MM.1S (cell line): ENCODE results near the gene AARS2.

Source experiments
- DNase-seq: peaks from one replicate; pipeline ENCODE4 v3.0.0-alpha.2; 2015
- H2AFZ ChIP-seq: fragments of 300-600 bp; sonication (generic); 2 replicates; pipeline ENCODE4 v1.6.0; 2016; ENCODE audit warnings: antibody characterized with exemption, low read length
- H3F3A ChIP-seq: fragments of 300-600 bp; sonication (generic); 2 replicates; pipeline ENCODE4 v1.6.1; 2016; ENCODE audit warnings: mild to moderate bottlenecking, antibody characterized with exemption, low read length, moderate library complexity, mixed read lengths; ENCODE audit not compliant: insufficient read depth
- H3K27ac ChIP-seq: fragments of 300-600 bp; sonication (generic); 2 replicates; pipeline ENCODE4 v1.5.1; 2016; ENCODE audit warnings: mild to moderate bottlenecking, low read length
- H3K27me3 ChIP-seq: fragments of 300-600 bp; sonication (generic); replicated peaks from 2 replicates; pipeline ENCODE4 v1.6.0; 2016; ENCODE audit warnings: low read length; ENCODE audit not compliant: insufficient read depth
- H3K36me3 ChIP-seq: fragments of 300-600 bp; sonication (generic); replicated peaks from 2 replicates; pipeline ENCODE4 v1.6.1; 2016; ENCODE audit warnings: mild to moderate bottlenecking, low read length, mixed read lengths; ENCODE audit not compliant: insufficient read depth
- H3K4me1 ChIP-seq: fragments of 300-600 bp; sonication (generic); 2 replicates; pipeline ENCODE4 v1.6.1; 2016; ENCODE audit warnings: low read length, mixed read lengths
- H3K4me2 ChIP-seq: fragments of 300-600 bp; sonication (generic); 2 replicates; pipeline ENCODE4 v1.6.0; 2016; ENCODE audit warnings: low read depth, low read length
- H3K4me3 ChIP-seq: fragments of 300-600 bp; sonication (generic); 2 replicates; pipeline ENCODE4 v1.5.1; 2016; ENCODE audit warnings: low read length, mixed read lengths
- H3K79me2 ChIP-seq: fragments of 300-600 bp; sonication (generic); 2 replicates; pipeline ENCODE4 v1.6.1; 2016; ENCODE audit warnings: mixed run types, low read length, mixed read lengths
- H3K9ac ChIP-seq: fragments of 300-600 bp; sonication (generic); 2 replicates; pipeline ENCODE4 v1.6.1; 2016; ENCODE audit warnings: low read length, mixed read lengths
- H3K9me2 ChIP-seq: fragments of 300-600 bp; sonication (generic); replicated peaks from 2 replicates; pipeline ENCODE4 v1.6.1; 2016; ENCODE audit warnings: mild to moderate bottlenecking, low read length, mixed read lengths; ENCODE audit not compliant: insufficient read depth
- H3K9me3 ChIP-seq: fragments of 300-600 bp; sonication (generic); replicated peaks from 2 replicates; pipeline ENCODE4 v1.6.1; 2016; ENCODE audit warnings: mild to moderate bottlenecking, low read length, mixed read lengths; ENCODE audit not compliant: insufficient read depth
- H4K20me1 ChIP-seq: fragments of 300-600 bp; sonication (generic); 2 replicates; pipeline ENCODE4 v1.6.1; 2016; ENCODE audit warnings: mild to moderate bottlenecking, low read length, moderate library complexity, mixed read lengths; ENCODE audit not compliant: insufficient read depth
- EZH2 ChIP-seq: fragments of 300-600 bp; sonication (generic); optimal IDR thresholded peaks from 2 replicates; pipeline ENCODE3; 2017; ENCODE audit warnings: low read depth, mild to moderate bottlenecking, antibody characterized with exemption, low read length, mixed read lengths
- EZH2phosphoT487 ChIP-seq: fragments of 300-600 bp; sonication (generic); IDR thresholded peaks from 2 replicates; pipeline ENCODE4 v1.6.1; 2018; ENCODE audit warnings: antibody characterized with exemption, low read length
- TF ChIP-seq, protein P1 (sequence below): fragments of 300-600 bp; sonication (generic); IDR thresholded peaks from 2 replicates; pipeline ENCODE4 v1.5.1; 2016; ENCODE audit warnings: antibody characterized with exemption, low read length, mixed read lengths

Gene AARS2

DNA sequence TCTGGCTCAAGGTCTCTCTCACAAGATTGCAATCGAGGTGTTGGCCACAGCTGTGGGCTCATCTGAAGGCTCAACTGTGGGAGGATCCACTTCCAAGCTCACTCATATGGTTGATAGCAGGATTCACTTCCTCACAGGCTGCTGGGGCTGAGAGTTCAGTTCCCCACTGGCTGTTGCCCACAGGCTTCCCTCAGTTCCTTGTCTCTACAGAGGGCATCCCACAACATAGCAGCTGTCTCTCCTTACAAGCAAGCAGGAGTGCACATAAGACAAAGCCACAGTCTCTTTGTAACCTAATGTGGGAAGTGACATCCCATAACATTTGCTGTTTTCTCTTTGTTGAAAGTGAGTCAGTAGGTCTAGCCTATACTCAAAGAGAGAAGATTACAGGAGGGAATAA, 43.3 kb upstream of the AARS2 start:
- Histone ChIP-seq H3K4me3 (no peak overlapping the region), H2AFZ (no peak overlapping the region), H3K9me3 (no peaks in the 10 kb centered on the region), H3K27ac (no peak overlapping the region), H3K27me3 (no peaks in the 10 kb centered on the region), H4K20me1 (no peaks in the 10 kb centered on the region), H3F3A (no peaks in the 10 kb centered on the region), H3K9me2 (no peaks in the 10 kb centered on the region), H3K36me3 (no peaks in the 10 kb centered on the region), H3K4me1 (no peaks in the 10 kb centered on the region), H3K9ac (no peak overlapping the region), H3K4me2 (no peak overlapping the region), H3K79me2 (no peaks in the 10 kb centered on the region)
- DNase-seq, result no peak
- TF ChIP-seq, protein P1, sequence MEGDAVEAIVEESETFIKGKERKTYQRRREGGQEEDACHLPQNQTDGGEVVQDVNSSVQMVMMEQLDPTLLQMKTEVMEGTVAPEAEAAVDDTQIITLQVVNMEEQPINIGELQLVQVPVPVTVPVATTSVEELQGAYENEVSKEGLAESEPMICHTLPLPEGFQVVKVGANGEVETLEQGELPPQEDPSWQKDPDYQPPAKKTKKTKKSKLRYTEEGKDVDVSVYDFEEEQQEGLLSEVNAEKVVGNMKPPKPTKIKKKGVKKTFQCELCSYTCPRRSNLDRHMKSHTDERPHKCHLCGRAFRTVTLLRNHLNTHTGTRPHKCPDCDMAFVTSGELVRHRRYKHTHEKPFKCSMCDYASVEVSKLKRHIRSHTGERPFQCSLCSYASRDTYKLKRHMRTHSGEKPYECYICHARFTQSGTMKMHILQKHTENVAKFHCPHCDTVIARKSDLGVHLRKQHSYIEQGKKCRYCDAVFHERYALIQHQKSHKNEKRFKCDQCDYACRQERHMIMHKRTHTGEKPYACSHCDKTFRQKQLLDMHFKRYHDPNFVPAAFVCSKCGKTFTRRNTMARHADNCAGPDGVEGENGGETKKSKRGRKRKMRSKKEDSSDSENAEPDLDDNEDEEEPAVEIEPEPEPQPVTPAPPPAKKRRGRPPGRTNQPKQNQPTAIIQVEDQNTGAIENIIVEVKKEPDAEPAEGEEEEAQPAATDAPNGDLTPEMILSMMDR, result no peak
- no peak for TF ChIP-seq EZH2
- TF ChIP-seq EZH2phosphoT487, result no peak

DNA sequence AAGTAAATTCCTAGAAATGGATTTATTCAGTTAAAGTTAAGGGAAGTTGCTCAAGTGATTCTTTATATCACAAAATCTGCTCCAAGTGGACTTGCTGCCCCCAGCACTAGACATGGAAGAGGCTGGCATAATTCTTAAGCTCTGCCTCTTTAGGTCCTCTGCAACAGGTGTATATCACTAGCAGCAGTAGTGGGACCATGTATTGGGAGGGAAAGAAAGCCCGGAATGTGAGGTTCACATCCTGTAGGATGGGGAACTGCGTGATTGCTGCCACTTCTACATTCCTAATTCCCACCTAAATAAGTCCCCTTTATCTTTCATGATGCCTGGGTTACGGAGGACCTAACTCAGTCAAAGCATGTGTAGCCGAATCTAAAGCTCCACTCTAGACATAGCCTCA, 42.5 kb upstream of the AARS2 start:
- Histone ChIP-seq H4K20me1 (no peaks in the 10 kb centered on the region), H3K27me3 (no peaks in the 10 kb centered on the region), H3K27ac (no peak overlapping the region), H3K4me1 (no peaks in the 10 kb centered on the region), H3K9me2 (no peaks in the 10 kb centered on the region), H3K4me2 (no peak overlapping the region), H3F3A (no peaks in the 10 kb centered on the region), H3K79me2 (no peaks in the 10 kb centered on the region), H3K36me3 (no peaks in the 10 kb centered on the region), H3K9ac (no peak overlapping the region), H3K9me3 (no peaks in the 10 kb centered on the region), H3K4me3 (no peak overlapping the region), H2AFZ (no peak overlapping the region)
- no peak for TF ChIP-seq EZH2phosphoT487
- TF ChIP-seq, protein P1, result no peak
- no peak for TF ChIP-seq EZH2
- DNase-seq, result no peak

DNA sequence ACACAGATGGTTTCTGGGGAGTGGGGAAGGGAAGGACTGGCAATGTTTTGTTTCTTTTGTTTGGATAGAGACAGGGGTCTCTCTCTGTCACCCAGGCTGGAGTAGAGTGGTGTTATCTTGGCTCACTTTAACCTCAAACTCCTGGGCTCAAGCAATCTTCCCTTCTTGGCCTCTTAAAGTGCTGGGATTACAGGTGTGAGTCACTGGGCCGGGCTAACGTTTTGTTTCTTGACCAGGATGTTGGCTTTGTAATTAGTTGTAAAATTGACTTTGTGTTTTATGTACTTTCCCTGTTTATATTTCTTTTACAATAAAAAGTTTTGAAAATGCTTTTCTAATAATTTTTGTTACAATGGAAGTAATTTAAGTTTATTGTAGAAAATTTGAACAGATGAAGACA, 40.2 kb upstream of the AARS2 start:
- Histone ChIP-seq H3K79me2 (no peaks in the 10 kb centered on the region), H3K27ac (no peak overlapping the region), H3K9me2 (no peaks in the 10 kb centered on the region), H3K4me3 (no peak overlapping the region), H3F3A (no peaks in the 10 kb centered on the region), H2AFZ (no peak overlapping the region), H3K9ac (no peak overlapping the region), H3K36me3 (no peaks in the 10 kb centered on the region), H3K4me1 (no peaks in the 10 kb centered on the region), H3K9me3 (no peaks in the 10 kb centered on the region), H3K4me2 (no peak overlapping the region), H4K20me1 (no peaks in the 10 kb centered on the region), H3K27me3 (no peaks in the 10 kb centered on the region)
- DNase-seq, result no peak
- TF ChIP-seq, protein P1, result no peak
- TF ChIP-seq EZH2phosphoT487 (no peak), EZH2 (no peak)
